ENCODE results near the gene TTL.

DNA sequence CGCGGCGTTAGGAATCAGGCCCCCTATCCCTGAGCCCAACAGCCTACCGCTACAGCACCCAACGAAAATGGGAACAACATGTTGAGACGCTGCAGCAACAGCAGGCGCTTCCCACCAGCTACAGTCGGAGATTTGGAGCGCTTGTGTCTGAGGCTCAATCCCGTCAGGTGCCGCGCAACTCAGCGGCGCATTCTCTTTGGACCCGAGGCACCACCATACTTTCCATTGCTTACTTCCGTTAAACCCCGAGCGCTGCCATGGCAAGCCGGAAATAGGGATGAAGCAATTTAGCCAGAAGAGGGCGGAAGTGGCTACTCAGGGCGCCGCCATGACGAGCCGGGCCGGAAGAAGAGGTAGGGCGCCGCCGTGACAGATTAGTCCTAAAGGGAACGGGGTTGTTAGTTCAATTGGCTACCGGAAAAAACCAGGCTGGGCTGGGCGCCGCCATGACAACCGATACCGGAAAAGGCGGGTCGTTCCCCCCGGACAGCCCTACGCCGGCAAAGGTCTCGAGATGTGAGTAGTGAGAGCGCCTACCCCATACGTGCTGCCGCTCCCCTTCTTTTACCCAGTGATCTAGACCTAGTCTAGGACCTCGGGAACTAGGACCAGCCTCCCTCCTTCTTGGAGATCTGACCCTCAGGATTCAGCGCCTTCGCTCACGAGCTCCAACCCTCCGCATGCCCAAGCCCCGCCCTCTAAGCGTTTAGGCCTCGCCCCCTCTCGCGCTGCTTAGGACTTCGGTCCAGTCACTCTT lies 102.4 kb downstream of the TTL start, which contains the start of gene CHCHD5:
- TF ChIP-seq, protein P1, sequence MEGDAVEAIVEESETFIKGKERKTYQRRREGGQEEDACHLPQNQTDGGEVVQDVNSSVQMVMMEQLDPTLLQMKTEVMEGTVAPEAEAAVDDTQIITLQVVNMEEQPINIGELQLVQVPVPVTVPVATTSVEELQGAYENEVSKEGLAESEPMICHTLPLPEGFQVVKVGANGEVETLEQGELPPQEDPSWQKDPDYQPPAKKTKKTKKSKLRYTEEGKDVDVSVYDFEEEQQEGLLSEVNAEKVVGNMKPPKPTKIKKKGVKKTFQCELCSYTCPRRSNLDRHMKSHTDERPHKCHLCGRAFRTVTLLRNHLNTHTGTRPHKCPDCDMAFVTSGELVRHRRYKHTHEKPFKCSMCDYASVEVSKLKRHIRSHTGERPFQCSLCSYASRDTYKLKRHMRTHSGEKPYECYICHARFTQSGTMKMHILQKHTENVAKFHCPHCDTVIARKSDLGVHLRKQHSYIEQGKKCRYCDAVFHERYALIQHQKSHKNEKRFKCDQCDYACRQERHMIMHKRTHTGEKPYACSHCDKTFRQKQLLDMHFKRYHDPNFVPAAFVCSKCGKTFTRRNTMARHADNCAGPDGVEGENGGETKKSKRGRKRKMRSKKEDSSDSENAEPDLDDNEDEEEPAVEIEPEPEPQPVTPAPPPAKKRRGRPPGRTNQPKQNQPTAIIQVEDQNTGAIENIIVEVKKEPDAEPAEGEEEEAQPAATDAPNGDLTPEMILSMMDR (IDR thresholded peaks at IDR 0.05) = peak in 5 of 6 experiments; percentile 13 to 51 (median 32)
- TF ChIP-seq POLR2A (IDR thresholded peaks at IDR 0.05) = peak in 2 of 4 donors; percentile 8 to 59

Data from esophagus squamous epithelium (tissue), 4 donors.